ENCODE data around the gene F12.

F12 gene

GRCh38 chr5:177409043-177409801 lies at the start of gene F12:
Gene F12, minus strand, starts transcription at chr5:177409564. Its CDS starts 37 bp downstream, at chr5:177409527.
- DNase-seq (ENCODE audit: low read depth): no peak

DNA sequence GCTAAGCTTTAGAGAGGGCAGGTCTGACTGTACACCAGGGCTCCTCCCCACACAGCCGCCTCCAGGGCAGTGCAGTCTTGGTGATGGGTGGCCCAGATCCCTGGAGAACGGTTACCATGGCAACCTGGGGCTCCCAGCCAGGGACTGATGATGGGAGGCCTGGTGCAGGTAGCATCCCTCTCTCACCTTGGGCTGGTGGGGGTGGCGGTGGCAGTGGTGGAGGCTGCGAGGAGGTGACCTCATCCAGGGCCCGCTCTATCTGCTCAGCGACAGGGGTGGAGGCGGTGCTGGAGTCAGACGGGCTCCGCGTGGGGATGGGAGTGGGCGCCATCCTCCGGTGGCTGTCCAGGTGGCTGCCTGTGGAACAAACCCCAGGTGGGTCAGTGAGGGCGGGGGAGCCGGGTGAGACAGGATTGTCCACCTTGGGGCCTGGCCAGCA lies 49.6 kb upstream of the F12 start:
- no peak for DNase-seq (ENCODE audit: low read depth)

- no peak for DNase-seq (ENCODE audit: low read depth)
Measured at GRCh38 chr5:177457852-177458681, 48.7 kb upstream of the F12 start.

GRCh38 chr5:177456976-177457851 lies 47.9 kb upstream of the F12 start:
- no peak for DNase-seq (ENCODE audit: low read depth)

DNA sequence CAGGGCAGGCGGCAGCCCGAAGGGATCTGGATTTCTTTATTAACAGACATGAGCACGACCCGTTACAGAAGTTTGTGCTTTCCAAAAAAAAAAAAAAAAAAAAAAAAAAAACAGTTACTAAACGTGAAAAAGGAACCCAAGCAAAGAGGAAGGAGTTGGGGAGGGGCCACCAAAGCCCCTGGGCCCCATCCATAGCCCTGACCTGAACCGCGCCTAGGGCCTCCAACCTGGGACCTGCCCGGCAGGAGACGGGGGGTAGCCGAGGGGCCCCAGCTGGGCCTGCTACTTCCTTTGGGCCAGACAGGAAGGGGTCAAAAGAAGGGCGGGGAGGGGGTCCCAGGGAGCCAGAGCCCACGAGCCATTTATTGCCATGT lies 47.2 kb upstream of the F12 start:
- DNase-seq (ENCODE audit: low read depth): no peak

- peak; percentile 93 for DNase-seq (ENCODE audit: low read depth)
Measured at GRCh38 chr5:177455661-177456590, 46.6 kb upstream of the F12 start.

DNA sequence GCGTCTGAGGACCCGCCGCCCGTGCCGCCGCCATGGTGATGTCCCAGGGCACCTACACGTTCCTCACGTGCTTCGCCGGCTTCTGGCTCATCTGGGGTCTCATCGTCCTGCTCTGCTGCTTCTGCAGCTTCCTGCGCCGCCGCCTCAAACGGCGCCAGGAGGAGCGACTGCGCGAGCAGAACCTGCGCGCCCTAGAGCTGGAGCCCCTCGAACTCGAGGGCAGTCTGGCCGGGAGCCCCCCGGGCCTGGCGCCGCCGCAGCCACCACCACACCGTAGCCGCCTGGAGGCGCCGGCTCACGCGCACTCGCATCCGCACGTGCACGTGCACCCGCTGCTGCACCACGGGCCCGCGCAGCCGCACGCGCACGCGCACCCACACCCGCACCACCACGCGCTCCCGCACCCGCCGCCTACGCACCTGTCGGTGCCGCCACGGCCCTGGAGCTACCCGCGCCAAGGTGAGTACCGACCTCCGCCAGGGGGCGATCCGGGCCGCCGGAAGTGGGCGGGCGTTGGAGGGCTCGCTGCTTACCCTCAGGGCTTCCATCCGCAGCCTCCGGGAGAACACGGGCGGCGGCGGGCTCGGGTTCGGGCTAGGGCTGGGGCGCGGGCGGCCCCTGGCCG lies 45.8 kb upstream of the F12 start:
- peak; percentile 86 for DNase-seq (ENCODE audit: low read depth)

- peak; percentile 91 for DNase-seq (ENCODE audit: low read depth)
Measured at GRCh38 chr5:177454397-177455035, 45.2 kb upstream of the F12 start.

DNA sequence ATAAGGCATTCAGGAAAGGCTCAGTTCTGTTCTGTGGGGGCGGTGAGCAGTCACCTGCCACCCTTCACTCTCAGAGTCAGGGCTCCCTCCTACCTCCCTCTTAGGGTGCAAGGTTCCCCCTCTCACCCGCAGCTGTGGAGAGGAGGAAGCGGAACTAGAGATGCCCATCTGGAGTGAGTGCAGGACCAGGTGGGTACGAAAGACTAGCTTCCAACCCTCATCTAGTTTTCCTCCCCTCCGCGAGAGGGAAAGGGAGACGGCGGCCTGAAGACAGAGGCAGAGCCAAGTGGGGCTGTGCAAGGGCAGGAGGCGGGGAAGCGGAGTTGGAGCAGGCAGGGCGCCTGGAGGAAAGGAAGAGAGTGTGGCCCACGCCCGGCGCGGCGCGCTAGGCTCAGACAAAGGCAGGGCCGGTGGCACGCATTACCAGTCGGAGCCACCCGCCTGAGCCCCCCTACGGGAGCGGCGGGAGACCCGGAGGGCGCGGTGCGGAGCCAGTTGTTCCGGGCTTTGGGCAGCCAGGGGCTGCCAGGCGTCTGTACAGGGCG lies 44.6 kb upstream of the F12 start:
- no peak for DNase-seq (ENCODE audit: low read depth)

GRCh38 chr5:177452688-177453638 lies 43.6 kb upstream of the F12 start:
- DNase-seq (ENCODE audit: low read depth): no peak

DNA sequence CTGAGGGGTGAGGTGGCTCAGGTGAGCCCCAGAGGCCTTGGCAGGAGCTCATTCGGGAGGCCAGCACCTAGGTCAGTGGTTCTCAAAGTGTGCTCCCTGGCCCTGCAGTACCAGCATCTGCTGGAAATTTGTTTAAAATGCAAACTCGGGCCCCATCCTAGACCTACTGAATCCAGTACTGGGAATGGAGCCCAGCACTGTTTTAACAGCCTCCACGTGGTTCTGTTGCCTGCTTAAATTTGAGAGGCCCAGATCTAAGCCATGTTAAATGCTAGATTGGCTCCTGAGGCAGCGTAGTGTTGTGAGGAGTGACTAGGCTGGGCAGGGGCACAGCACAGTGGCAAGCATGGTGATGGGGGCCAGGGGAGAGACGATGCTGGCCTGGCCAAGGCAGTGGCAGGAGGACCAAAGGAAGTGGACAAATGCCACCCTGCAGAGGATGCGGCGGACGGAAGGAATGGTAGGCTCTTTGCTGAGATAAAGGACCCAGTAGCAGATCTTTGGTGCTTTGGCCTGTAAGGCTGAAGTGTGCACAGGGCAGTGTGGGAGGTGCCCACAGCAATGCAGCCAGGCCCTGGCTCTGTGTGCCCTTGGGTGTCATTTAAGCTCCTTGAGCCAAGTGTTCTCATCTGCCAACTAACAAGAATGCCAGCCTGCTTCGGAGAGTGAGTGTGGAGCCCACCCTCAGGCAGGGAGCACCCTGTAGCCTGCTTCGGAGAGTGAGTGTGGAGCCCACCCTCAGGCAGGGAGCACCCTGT lies 41.5 kb upstream of the F12 start:
- DNase-seq (ENCODE audit: low read depth): no peak

- DNase-seq (ENCODE audit: low read depth): no peak
Measured at GRCh38 chr5:177449140-177450061, 40.0 kb upstream of the F12 start.

GRCh38 chr5:177448244-177448950 lies 39.0 kb upstream of the F12 start:
- DNase-seq (ENCODE audit: low read depth): no peak

DNA sequence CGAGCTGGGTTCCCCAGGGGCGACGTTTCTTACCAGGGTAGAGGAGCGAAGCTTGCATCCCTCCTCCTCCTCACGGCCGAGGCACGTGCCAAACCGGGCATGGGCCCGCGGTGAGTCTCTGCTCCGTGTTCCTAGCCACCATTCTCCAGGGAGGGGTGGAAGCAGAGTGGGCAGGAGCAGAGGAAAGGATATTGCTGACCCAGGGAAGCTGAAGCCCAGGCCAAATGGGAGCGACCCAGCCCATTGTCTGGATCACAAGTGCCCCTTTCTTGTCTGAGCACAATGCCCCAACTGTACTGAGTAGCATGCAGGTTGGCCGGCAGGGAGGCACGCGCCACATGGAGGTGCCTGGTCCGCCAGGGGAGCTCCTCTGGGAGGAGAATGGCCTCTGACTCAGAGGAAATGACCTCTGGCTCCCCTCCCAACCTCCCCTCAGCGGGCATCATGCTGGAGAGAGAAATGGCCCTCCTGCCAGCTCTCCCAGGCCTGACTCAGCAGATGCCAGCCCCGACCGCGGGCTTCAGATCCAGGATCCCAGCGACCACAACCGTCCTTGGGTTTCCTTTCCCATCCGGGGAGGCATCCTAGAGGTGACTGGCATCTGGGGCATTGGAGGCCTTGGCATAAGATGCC lies 38.4 kb upstream of the F12 start:
- DNase-seq (ENCODE audit: low read depth): no peak

GRCh38 chr5:177447066-177447610 lies 37.8 kb upstream of the F12 start:
- DNase-seq (ENCODE audit: low read depth): peak; percentile 58
